HG03159 (cell line): ENCODE measurements around the gene TSPAN17.

ENCODE experiments used
- ATAC-seq: cut with Tn5 transposase; IDR thresholded peaks from one replicate; pipeline ENCODE4 v1.9.1; 2021; ENCODE audit warnings: mild to moderate bottlenecking, moderate library complexity; ENCODE audit not compliant: unreplicated experiment

Gene TSPAN17

GRCh38 chr5:176658817-176659511, 11.7 kb downstream of the TSPAN17 start:
- ATAC-seq: peak; percentile 35

GRCh38 chr5:176659512-176659839, 12.2 kb downstream of the TSPAN17 start:
- ATAC-seq: no peak

DNA sequence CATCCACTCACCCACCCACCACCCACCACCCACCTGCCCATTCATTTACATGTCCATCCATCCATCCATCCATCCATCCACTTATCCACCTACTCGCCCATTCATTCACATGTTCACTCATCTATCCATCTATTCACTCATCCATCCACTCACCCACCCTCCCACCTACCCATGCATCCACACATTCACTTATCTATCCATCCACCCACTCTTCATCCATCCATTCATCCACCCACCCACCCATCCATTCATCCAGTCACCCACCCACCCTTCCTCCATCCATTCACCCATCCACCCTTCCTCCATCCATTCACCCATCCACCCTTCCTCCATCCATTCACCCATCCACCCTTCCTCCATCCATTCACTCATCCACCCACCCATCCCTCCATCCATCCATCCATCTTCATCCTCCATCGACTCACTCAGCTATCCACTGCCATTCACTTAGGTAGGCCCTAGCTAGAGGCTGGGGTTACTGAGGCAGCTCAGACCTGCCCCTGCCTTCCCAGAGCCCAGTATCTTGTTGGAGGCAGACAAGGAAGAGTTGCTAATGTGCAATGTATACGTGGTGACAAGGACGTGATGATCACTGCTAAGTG, 12.7 kb downstream of the TSPAN17 start:
- no peak for ATAC-seq

GRCh38 chr5:176660530-176660859, 13.2 kb downstream of the TSPAN17 start:
- ATAC-seq: peak; percentile 19

- ATAC-seq: peak; percentile 59
Measured at GRCh38 chr5:176660860-176661641, 13.8 kb downstream of the TSPAN17 start.

- no peak for ATAC-seq
Measured at GRCh38 chr5:176661676-176662075, 14.4 kb downstream of the TSPAN17 start.

- ATAC-seq: no peak
Measured at GRCh38 chr5:176662371-176663333, 15.4 kb downstream of the TSPAN17 start.

DNA sequence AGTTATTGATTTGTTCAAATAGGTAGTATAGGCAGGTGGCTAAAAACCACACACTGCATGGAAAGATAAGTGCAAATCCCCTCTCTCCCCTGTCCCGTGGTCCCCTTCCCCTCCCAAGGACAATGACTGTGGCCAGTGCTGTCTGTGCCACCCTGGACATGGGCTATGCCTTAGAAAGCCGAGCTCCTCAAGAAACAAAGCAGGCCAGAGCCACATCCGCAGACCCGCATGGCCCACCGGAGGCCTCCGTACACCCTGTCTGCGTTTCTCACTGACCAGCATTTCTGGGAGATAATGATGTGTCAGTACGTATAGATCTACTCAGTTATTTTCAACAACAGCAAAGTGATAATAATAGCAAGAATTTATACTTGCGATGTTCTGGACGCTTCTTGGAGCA, 16.3 kb downstream of the TSPAN17 start:
- no peak for ATAC-seq

- no peak for ATAC-seq
Measured at GRCh38 chr5:176664479-176664878, 17.2 kb downstream of the TSPAN17 start.

- no peak for ATAC-seq
Measured at GRCh38 chr5:176664886-176665285, 17.6 kb downstream of the TSPAN17 start.

DNA sequence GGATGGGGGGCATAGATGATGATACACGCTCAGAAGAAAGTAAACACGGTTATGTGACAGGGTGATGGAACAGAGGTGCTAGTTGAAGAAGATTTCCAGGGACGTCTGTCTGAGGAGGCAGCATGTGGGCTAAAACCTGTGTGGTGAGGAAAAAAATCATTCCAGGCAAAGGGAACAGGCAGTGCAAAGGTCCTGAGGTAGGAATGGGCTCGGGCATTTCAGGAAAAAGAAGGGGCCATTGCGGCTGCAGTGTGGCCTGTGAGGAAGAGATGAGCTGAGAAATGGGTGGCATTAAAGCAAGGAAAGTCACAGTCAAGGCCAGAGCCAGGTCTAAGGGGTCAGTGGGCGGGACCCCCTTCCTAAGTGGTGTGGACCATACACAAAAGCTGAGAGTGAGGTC, 18.2 kb downstream of the TSPAN17 start:
- no peak for ATAC-seq

DNA sequence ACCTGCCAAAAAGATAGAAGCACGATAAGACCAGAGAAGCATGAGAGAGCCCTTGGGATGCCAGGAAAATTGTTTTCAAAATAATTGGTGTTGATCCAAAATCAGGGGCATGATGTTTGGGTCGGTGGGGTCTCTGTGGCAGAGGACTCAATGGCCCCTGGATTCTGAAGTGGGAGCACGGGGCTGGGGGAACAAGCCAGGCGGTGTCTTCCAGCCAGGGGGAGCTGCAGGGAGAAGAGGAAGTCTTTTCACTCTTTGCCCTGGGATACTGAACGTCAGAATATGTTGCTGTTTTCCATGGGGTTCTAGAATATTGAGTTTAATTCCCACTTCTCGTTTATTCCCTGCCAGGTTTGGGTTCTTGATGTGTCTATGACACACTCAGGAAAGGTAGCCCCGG, 20.4 kb downstream of the TSPAN17 start:
- ATAC-seq: no peak

GRCh38 chr5:176670449-176670848, 23.2 kb downstream of the TSPAN17 start:
- ATAC-seq: no peak

- no peak for ATAC-seq
Measured at GRCh38 chr5:176671399-176671798, 24.1 kb downstream of the TSPAN17 start.

DNA sequence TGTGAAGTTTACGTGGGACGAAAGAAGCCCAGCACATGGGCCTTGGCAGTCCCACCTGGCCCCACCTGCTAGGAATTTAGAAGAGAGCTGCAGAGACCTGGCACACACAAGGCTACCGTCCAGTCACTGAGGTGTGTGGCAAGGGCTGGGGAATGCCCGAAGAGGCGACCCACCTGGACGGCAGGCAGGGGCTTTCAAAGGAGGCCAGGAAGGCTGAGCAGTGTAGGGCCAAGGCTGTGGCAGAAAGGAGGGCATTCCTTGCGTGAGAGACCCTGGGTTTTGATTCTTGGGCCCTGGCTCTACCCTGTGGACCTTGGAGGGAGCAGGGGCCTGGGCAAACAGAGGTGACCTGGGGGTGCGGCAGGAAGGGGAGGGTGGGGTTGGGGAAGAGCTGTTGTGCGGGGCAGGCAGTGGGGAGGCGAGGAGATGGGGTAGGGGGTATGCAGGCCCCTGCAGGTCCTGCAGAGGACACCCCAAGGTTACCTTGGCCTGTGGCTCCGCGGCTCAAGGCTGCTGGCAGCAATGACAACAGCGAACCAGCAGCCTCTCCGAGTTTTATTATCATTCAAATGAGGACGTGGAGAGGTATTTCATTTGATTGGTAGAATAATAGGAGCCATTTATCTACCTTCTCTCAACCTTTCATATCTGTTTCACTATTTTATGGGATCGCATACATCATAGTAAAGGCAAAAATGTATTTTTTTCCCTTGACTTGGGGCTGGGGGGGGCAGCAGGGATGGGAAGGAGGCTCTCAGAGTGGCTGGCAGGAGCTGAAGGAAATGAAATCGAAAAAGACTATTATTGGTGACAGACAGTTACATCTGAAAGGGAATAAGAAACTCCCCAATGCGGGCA, 24.8 kb downstream of the TSPAN17 start:
- no peak for ATAC-seq

DNA sequence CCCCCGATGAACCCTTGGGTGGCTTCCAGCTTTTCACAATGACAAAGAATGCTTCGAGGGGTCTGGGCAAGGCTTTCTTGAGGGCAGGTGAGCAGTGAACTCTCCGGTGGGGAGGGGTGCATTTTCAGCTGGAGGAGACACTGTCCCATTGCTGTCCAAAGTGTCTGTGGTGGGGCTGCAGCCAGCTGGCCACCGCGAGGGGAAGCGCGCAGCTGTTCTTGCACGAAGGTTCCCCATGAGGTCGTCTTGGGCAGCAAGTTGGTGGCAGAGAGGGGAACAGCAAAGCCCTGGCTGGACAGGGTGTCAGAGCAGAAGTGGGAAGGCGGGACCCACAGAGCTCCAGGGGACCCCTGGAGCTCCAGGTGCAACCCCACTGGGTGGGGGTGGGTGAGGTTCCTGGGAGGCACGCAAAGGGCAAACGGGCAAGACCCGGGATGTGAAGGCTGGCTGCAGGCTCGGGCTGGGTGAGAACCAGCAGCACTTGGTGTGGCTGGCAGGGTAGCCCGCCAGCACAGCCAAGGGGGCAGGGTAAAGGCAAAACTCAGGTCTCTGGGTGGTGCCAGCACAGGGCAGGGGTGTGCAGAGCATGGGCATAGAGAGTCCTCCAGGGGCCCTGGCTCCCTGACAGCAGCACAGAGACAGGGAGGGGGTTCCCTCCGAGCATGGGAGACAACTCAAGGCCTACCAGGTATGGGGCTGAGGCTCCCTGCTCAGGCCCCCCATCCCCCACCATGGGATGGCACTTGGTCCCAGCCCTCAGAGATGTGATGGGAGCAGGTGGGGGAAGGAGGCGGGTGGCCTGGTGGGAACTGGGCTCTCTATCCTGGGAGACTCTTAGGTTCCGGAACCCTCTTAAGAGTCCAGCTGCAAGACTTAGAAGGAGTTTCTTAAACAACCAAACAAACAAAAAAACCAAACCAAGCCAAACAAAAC, 26.6 kb downstream of the TSPAN17 start:
- no peak for ATAC-seq

- no peak for ATAC-seq
Measured at GRCh38 chr5:176674799-176675198, 27.5 kb downstream of the TSPAN17 start.

GRCh38 chr5:176675676-176676360, 28.5 kb downstream of the TSPAN17 start:
- no peak for ATAC-seq
